ENCODE results near the gene IQCB1.

The IQCB1 gene

GRCh38 chr3:121740896-121741295 lies 94.0 kb downstream of the IQCB1 start:
- no peak for DNase-seq

- DNase-seq: no peak
Measured at GRCh38 chr3:121739902-121740301, 95.0 kb downstream of the IQCB1 start.

- DNase-seq: no peak
Measured at GRCh38 chr3:121737644-121738043, 97.2 kb downstream of the IQCB1 start.

- no peak for DNase-seq
Measured at GRCh38 chr3:121736112-121736511, 98.7 kb downstream of the IQCB1 start.

GRCh38 chr3:121735047-121735696 lies 99.7 kb downstream of the IQCB1 start:
- no peak for DNase-seq

- DNase-seq: no peak
Measured at GRCh38 chr3:121730940-121731687, 103.7 kb downstream of the IQCB1 start.

GRCh38 chr3:121724130-121724529 lies 110.7 kb downstream of the IQCB1 start:
- DNase-seq: no peak

GRCh38 chr3:121723485-121723884 lies 111.4 kb downstream of the IQCB1 start:
- no peak for DNase-seq

GRCh38 chr3:121722411-121722810 lies 112.4 kb downstream of the IQCB1 start:
- DNase-seq: no peak

- no peak for DNase-seq
Measured at GRCh38 chr3:121720163-121720562, 114.7 kb downstream of the IQCB1 start.
